ENCODE data around the gene SHC1.

SHC1 gene

DNA sequence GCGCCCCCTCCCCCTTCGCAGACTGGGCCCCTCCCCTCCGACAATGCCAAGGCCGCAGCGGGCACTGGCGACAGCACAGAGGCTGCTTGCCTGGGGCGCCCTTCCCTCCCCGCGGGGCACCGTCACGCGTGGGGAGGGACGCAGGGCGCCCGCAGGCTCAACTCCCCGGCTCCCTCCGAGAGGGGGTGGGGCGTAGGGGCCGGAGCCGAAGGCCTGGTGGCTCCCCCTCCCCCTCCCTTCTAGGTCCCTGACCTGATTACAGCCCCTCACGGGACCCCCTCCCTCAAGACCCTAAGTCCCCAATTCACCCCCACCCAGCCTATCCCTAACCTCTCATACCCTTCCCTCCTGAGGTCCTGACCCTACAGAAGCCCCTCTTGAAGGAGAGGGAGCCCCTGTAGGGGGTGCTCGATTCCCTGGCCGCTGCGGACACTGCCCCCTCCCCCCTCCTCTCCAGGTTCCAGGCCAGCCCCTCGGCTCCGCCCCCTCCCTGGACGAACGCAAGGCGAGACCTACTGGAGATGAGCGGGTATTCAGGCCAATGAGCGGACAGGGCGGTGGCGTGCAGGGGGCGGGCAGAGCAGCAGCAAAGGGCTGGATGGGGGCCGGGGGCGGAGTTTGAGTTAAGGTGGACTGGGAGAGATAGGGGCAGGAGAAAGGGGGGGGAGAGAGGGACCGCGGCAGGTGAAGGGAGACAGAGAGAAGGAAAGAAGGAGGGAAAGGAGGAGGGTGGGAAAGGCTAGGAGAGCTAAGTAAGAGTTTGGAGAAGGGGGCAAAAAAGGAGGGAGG is 31.3 kb upstream of the SHC1 start:
- TF ChIP-seq, protein P1, sequence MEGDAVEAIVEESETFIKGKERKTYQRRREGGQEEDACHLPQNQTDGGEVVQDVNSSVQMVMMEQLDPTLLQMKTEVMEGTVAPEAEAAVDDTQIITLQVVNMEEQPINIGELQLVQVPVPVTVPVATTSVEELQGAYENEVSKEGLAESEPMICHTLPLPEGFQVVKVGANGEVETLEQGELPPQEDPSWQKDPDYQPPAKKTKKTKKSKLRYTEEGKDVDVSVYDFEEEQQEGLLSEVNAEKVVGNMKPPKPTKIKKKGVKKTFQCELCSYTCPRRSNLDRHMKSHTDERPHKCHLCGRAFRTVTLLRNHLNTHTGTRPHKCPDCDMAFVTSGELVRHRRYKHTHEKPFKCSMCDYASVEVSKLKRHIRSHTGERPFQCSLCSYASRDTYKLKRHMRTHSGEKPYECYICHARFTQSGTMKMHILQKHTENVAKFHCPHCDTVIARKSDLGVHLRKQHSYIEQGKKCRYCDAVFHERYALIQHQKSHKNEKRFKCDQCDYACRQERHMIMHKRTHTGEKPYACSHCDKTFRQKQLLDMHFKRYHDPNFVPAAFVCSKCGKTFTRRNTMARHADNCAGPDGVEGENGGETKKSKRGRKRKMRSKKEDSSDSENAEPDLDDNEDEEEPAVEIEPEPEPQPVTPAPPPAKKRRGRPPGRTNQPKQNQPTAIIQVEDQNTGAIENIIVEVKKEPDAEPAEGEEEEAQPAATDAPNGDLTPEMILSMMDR (IDR thresholded peaks at IDR 0.05; ENCODE audit: low read depth, low read length), result peak; percentile 65
- peak; percentile 98 for DNase-seq (ENCODE audit: extremely low read depth, low read depth)

DNA sequence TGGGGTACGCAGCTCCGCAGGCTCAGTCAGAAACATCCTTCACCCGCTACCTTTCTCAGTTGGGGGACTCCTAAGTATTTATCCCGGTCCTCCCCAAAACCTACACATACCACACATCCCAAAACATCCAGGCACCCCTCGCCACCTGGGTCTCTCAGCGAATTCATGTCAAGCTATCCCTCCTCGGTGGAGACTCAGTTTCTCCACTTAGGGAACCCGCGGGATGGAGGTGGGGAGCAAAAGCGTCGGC is 30.8 kb upstream of the SHC1 start:
- TF ChIP-seq, protein P1 (IDR thresholded peaks at IDR 0.05; ENCODE audit: low read depth, low read length), result no peak
- DNase-seq (ENCODE audit: extremely low read depth, low read depth), result no peak

DNA sequence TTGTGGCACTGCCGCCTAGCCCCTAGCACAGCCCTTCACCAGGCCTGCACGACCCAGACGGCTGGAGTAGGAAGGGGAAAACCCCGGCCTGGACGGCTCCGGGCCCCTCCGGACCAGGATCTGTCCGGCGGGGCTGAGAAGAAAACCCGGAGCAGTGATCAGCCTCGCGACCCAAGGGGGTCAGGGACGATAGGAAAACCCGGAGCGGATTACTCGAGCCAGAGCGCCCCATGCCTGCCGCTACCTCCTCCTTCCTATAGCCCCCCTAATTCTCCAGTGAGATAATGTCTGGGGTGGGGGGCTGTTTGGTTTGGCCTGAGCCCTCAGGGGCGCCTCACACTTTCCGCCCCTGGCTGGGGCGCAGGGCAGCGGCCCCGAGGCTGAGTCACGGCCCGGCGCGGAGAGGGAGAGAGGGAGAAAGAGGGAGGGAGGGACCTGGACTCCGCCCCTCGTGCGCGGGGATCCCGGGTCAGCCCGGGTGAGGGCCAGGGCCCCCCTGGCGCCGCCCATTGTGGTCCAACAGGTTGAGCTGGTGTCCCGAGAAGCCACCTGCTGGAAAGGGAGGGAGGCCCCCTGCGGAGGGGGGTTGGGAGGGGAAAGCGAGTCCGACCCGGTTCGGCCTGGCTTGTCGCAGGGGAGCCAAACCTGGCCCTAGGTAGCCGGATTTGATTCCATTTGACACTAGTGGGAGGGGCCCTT is 30.3 kb upstream of the SHC1 start:
- TF ChIP-seq, protein P1 (IDR thresholded peaks at IDR 0.05; ENCODE audit: low read depth, low read length), result no peak
- no peak for DNase-seq (ENCODE audit: extremely low read depth, low read depth)

- TF ChIP-seq, protein P1 (IDR thresholded peaks at IDR 0.05; ENCODE audit: low read depth, low read length), result no peak
- DNase-seq (ENCODE audit: extremely low read depth, low read depth), result no peak
Measured at GRCh38 chr1:155000411-155000725, 29.8 kb upstream of the SHC1 start.

DNA sequence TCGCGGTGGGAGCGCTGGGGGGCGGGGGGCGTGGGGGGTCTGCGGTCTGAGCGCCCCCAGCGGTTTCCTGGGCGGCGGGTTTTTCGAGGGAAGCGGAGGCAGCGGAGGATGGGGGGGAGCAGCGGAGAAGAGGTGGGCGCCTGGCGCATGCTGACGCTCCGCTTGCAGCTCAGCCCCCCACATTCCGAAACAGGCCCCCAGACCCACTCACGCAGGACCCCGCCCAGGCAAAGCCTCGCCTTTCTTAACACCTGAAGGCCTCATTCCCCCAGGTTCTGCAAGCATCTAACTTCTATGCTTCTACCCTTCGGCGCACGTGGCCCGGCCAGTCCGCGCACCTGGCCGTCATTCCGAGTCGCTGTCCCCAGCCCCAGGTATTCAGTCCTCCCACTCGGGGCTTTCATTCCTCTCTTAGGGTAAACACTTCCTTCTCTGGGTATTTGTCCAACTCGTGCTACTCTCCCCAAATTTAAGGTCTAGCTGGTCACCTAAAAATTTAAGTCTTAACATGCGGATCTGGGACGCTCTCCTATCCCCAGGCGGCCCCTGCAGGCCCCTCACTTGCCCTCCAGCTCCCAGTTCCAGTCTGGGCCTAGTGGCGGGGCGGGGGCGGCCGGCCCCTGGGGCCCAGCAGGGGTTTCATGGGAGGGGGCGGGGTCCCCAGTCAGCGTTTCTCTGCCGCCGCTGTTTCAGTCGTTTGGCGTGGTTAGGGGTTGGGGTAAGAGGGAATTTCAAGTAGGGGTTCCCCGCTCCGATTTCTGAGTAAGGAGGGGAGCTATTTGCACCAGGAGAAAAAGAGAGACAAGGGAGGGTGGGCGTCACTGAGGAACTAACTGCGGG is 29.2 kb upstream of the SHC1 start:
- no peak for DNase-seq (ENCODE audit: extremely low read depth, low read depth)

GRCh38 chr1:154998818-154999570 is 28.4 kb upstream of the SHC1 start:
- DNase-seq (ENCODE audit: extremely low read depth, low read depth), result no peak
- TF ChIP-seq, protein P1 (IDR thresholded peaks at IDR 0.05; ENCODE audit: low read depth, low read length), result no peak; the same call in none of the 2 replicates

More for the DNA sequence above, 29.2 kb upstream of the SHC1 start:
- TF ChIP-seq, protein P1 (IDR thresholded peaks at IDR 0.05; ENCODE audit: low read depth, low read length), result no peak
